ENCODE results near the gene RBL2. TPM values are rescaled to one million over a fixed set of nuclear protein-coding genes. Genes with fewer than 3 reads are reported as not detected.

The RBL2 gene
- total RNA-seq, 1 donor from 2014 or later, result 25.3 TPM

DNA sequence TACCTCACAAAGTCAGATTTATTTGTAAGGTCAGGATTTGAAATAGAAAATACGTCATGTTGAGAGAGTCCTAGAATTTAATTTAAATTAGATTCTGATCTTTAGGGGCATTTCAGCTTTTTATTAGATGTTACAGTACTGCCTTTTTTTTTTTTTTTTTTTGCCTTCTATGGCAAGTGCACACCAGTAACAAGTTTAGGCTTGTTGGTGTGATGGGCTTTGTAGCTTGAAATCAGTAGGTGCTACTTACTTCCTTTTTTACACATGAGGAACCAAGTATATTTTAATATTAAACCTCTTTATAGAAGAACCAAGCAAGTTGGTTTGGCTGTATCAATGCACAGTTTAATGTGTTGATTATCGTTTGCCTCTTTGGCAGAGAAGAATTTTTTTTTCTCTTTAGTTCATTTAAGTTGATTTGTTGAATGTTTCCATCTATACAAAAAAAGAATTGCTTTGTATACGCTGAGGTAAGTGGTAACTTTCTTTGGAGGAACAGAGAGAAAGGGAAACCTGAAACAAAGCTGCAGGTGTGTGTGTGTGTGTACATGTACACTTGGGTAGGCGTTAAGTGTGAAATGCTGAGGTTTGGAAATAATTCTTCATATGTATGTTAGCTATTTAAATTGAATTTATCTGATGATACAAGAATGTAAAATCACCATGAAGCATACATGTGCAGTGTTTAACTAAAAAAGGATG lies 15.7 kb downstream of the RBL2 start:
- no peak for ATAC-seq

DNA sequence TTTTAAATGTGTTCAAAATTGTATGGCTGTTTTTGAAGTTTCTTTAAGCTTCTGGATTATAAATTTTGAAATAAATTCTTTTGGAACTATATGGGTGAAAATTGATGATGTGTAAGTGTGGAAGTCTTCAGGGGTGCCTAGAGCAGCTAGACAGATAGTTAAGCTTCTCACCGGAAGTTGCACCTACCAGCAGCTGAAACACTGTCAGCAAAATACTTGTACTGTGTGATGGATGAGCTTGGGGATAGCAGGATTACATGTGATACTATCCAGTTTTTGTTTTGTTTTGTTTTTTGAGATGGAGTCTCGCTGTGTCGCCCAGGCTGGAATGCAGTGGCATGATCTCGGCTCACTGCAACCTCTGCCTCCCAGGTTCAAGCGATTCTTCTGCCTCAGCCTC lies 19.7 kb downstream of the RBL2 start:
- no peak for ATAC-seq

GRCh38 chr16:53456625-53457024 lies 22.4 kb downstream of the RBL2 start:
- no peak for ATAC-seq

GRCh38 chr16:53457670-53458069 lies 23.4 kb downstream of the RBL2 start:
- ATAC-seq, result peak; percentile 73

DNA sequence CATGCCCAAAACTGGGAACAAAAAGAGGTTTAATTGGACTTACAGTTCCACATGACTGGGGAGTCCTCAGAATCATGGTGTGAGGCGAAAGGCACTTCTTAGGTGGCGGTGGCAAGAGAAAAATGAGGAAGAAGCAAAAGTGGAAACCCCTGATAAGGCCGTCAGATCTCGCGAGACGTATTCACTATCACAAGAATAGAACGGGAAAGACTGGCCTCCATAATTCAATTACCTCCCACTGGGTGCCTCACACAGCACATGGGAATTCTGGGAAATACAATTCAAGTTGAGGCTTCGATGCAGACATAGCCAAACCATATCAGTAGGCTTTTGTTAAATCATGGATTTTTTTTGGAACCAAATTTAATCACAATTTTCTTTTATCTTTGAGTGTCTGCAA lies 24.4 kb downstream of the RBL2 start:
- no peak for ATAC-seq

DNA sequence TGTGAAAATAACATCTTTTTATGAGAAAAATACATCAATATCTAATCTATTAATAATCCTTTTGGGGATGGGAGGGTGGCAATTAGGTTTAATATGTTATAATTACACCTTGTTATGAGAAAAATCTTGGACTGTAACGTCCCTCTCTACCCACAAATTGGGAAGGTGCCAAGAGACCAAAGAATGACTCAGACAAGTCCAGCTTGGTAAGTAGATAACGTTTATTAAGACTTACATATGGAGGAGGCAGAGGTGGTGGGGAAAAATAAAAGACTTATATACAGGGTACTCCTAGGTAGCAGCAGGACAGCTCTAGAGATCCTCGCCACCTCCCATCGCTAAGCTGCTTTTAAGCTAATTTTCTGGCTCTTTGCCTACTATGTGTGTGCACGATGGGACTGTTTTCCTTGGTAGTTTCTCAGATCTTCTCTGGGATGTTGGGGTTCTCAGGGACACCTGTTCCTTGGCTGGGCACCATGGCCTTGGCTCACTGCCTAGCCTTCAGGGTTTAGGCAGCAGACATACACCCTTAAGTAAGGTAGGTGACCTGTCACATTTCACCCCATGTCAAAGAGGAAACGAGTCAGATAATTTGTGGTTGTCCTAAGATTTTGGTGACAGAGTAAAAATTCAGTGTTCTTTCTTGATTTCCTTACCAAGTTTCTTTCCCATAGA lies 31.5 kb downstream of the RBL2 start:
- no peak for ATAC-seq

- ATAC-seq, result no peak
These were observed 42.6 kb downstream of the RBL2 start for GRCh38 chr16:53476867-53477266.

DNA sequence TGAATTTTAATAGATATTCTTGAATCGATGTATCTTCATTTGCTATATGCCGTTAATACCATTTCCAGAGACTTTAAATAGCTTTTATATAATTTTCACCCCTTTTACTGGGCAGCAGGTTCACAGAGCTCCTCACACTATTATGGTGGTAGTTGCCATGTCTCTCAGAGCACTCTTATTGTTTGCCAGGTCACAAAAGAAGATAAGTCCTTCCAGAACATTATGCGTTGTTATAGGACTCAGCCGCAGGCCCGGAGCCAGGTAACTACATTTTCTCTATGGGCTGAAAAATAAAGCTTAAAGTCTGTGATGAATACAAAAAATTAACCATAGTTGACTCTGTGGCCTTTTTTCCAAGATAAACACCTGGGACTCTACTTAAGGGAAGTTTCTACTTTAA lies 44.7 kb downstream of the RBL2 start:
- ATAC-seq, result no peak

DNA sequence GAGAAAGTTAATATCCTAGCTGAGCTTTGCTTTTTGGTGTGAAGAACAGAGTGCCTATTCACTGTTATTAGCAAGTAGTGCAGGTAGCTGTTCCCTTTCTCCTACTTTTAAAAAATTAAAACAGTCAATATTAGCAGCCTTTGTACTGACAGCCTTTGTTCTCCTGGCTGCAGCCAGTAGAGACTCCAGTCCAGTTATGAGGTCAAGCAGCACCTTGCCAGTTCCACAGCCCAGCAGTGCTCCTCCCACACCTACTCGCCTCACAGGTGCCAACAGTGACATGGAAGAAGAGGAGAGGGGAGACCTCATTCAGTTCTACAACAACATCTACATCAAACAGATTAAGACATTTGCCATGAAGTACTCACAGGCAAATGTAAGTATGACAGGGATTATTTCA lies 46.1 kb downstream of the RBL2 start:
- ATAC-seq, result no peak

GRCh38 chr16:53482123-53482522 lies 47.9 kb downstream of the RBL2 start:
- peak; percentile 43 for ATAC-seq

DNA sequence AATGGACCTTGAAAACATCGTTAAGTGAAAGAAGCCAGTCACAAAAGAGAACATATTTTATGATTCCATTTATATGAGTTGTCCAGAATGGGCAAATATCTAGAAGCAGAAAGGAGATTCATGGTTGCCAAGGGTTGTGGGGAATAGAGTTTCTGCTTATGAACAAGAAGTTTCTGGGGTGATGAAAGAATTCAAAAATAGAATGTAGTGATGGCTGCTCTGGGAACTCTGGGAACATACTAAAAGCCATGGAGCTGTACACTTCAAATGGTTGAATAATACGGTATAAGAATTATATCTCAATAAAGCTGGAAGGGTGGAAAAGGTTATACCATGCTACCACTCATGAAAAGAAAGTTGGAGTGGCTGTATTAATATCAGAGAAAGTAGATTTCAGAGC lies 50.3 kb downstream of the RBL2 start:
- no peak for ATAC-seq

- ATAC-seq, result no peak
These were observed 52.0 kb downstream of the RBL2 start for GRCh38 chr16:53486230-53486629.

GRCh38 chr16:53489755-53490154 lies 55.5 kb downstream of the RBL2 start:
- ATAC-seq, result no peak

GRCh38 chr16:53492503-53492902 lies 58.2 kb downstream of the RBL2 start:
- no peak for ATAC-seq

DNA sequence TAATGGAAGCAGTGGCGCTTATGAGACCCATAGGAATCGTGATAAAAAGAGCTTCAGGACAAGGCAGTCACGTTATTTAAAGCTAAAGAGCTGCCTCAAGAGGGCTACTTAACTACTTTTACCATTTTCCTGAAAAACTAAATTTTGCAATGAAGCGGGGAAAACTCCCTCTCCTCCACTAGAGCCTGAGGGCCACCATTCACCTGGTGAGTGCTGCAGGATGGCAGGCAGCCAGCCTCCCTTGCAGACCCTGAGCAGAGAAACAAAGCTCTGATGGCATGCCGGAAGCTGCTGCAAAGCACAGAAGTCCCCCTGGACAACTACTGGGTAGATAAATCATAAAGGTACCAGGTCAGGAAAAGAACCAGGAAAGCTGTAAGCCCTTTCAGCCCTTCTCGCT lies 60.4 kb downstream of the RBL2 start:
- ATAC-seq, result no peak

- no peak for ATAC-seq
These were observed 61.1 kb downstream of the RBL2 start for GRCh38 chr16:53495325-53495724.

GRCh38 chr16:53498984-53499383 lies 64.7 kb downstream of the RBL2 start:
- no peak for ATAC-seq

DNA sequence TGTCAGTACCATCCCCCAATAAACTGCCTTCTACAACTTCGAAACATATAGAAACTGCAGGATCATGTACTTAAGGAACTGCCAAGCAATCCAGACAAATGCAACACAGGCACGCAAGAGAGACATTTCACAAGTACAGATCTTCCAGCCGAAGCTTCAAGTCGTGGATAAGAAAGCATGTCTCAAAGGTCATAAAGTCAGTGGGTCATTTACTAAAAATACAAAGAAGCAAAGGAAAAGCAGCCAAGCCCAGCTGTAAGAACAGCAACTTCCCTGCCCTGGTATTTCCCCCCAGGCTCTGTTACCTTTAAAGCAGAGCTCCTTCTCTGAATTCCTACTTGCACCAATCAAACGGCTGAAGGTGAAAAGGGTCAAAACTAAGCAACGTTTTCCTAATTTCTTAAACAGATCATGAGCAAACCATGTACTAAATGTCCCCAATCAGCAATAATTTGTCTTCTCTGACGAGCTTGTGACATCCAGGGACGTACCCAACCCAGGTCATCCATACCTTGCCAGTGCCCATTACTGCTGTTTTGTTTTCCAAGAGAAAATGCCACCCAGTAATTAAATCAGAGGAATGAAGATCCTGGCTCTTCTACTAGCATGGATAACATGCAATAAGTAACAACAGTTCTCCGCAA lies 67.1 kb downstream of the RBL2 start:
- ATAC-seq, result no peak

- ATAC-seq, result peak; percentile 64
These were observed 68.3 kb downstream of the RBL2 start, which contains the start of gene AKTIP for GRCh38 chr16:53502331-53503269. AKTIP (minus strand) TSS chr16:53503209; CDS start chr16:53500259, 2,950 bp downstream.

DNA sequence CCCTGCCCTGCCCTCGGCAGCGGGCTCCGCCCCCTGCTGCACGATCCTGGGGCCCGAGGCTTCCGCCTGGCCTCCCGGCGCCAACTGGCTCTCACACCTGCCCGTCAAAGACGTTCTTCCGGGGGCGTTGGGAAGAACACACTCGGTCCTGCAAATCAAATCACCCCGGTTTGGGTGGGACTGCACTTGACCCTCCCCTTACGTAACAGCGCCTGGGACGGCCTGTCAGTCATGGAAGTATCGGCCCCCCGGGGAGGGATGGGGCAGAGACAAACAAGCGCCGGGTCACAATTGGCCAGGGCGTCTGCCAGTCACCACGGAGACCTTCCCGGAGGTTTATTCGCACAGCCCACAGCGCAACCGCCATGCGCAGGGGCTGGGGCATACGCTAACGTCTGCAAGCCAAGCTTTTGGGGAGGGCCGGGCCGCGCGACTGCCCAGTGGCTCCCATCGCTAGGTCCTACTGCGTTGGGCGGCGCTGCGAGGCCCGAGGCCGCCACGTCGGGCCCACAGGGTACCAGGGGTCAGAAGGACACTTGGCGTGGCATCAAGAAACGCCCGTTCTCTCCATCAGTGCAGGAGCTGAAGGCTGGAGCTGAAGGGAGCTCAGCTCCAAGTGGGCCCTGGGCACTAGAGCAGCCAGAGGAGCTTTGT lies 69.1 kb downstream of the RBL2 start:
- peak; percentile 95 for ATAC-seq

GRCh38 chr16:53503991-53504663 lies 69.9 kb downstream of the RBL2 start:
- ATAC-seq, result no peak

DNA sequence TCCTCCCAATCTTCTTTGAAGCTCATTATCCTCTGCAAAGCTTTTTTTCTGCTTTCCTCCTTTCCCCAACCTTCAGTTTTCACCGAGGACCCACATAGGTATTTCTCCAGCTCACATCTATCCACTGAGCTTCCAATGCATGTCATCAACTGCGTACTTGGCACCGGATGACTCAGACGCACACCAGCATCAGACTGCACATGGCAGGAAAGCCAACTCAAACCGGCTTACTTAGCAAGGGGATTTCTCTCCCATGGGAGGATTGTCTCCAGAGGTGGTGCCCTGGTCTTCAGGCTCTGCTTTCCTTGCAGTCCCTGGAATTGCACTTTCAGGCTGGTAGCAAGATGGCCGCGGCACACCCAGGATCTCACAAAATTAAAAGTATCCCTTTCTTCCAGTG lies 70.4 kb downstream of the RBL2 start:
- no peak for ATAC-seq
